HG03064 (cell line): Measurements from ENCODE around the gene CPSF4L.

Experiments
- ATAC-seq: cut with Tn5 transposase; IDR thresholded peaks from one replicate; pipeline ENCODE4 v1.9.1; 2021; ENCODE audit warnings: low read depth; ENCODE audit not compliant: unreplicated experiment

CPSF4L gene

DNA sequence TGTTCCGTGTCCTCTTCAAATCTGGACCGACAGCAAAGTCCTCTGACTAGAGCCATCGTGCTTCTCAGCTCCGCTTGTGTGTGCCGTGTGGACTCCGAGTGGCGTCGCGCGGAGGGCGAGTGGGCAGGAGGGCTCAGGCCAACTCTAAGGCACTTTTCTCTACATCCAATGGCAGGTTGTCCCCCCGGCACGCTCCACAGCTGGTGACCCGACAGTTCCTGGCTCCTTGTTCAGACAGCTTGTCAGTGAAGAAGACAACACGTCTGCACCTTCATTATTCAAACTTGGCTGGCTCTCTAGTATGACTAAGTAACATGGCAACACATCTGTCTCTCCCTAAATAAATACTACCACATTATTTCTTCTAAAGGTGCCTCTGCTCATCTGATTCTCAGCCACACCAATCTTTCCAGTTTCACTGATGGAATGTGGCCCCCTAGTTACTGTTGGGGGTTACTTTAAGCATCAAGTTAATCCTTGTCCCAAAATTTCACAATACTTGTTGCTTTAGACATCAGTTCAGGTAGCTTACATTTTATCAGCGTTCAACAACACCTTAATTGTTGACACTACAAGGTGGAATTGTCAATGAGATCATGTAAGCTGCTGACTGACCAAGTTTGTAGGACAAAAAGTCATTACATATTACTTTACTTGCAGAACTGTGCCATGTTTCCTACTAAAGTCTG lies 53.4 kb downstream of the CPSF4L start:
- no peak for ATAC-seq

GRCh38 chr17:73205459-73205961 lies 56.2 kb downstream of the CPSF4L start:
- ATAC-seq = no peak

DNA sequence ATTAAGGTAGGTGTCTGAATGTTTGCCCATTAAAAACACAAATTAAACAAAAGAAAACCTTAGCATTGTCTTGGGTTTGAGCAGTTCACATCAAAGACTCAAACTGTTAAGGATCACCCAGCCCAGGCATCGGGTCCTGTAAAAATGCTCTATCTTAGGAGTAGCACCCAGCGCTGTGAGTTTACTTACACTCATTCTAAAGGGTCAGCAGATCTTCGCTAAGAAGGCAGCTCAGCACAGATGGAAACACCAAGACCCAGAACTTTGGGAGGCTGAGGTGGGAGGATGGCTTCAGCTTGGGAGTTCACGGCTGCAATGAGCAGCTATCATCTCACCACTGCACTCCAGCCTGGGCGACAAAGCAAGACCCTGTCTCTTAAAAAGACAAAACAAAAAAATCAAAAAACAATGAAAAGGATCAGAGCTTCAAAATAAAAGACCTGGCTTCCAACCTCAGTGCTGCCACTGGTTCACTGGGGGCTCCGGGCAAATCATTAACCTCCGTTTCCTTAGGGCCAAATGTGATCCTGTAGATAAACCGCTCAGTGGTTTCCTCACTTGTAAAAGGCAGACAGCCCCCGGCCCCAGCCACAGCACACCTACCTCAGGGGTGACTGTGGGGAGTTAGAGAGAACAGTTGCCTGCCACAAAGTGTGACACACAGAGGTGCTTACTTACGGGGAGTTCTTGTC lies 57.7 kb downstream of the CPSF4L start:
- no peak for ATAC-seq

GRCh38 chr17:73203135-73203787 lies 58.4 kb downstream of the CPSF4L start:
- no peak for ATAC-seq

GRCh38 chr17:73201215-73202069 lies 60.2 kb downstream of the CPSF4L start:
- no peak for ATAC-seq

DNA sequence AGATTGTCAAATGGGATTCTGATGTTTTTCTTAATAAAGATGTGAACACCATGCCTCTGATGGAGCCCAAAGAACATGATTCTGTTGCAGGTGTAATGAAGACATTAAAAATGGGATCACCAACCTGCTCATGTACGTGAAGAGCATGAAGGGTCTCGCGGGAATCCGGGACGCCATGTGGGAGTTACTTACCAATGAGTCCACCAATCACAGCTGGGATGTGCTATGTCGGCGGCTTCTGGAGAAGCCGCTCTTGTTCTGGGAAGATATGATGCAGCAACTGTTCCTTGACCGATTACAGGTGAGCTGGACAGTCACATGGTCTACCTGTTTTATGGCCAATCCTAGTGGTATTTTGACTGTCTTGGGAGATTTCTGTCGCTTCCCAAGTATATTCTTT lies 61.2 kb downstream of the CPSF4L start:
- ATAC-seq = no peak

GRCh38 chr17:73199751-73200317 lies 61.8 kb downstream of the CPSF4L start:
- no peak for ATAC-seq

- ATAC-seq = no peak
These were observed 62.8 kb downstream of the CPSF4L start for GRCh38 chr17:73198930-73199260.
